Keratinocyte (primary cell): Measurements from ENCODE around the gene PARD3B. TPM values are rescaled to one million over a fixed set of nuclear protein-coding genes. Genes with fewer than 3 reads are reported as not detected.

ENCODE experiments used
- DNase-seq: peaks from one replicate; pipeline ENCODE4 v3.0.0-alpha.2; 2011; ENCODE audit warnings: low read depth, missing footprints, low spot score
- FAIRE-seq: peaks from 2 replicates; lab custom pipeline; 2011; peaks lifted over from hg19 to GRCh38; lab: Jason Lieb, UNC
- H2AFZ ChIP-seq: 2 replicates; pipeline ENCODE4 v1.6.0; 2012; ENCODE audit warnings: low read length, control low read depth, inconsistent platforms; ENCODE audit not compliant: control insufficient read depth
- H3K27ac ChIP-seq: 2 replicates; pipeline ENCODE4 v1.5.1; 2011; ENCODE audit warnings: low read length; ENCODE audit not compliant: control insufficient read depth, insufficient read depth
- H3K27me3 ChIP-seq: 3 replicates; pipeline ENCODE4 v1.6.0; 2011; ENCODE audit warnings: low read length; ENCODE audit not compliant: control insufficient read depth, insufficient read depth; ENCODE audit errors: extremely low read depth
- H3K36me3 ChIP-seq, 2 experiments: 2 replicates in 1 of 2; 3 replicates in 1 of 2; pipeline ENCODE4 v1.5.1; 2011; ENCODE audit warnings: low read length in 2 of 2, mild to moderate bottlenecking in 1 of 2; ENCODE audit not compliant: control insufficient read depth in 2 of 2, insufficient read depth in 2 of 2; ENCODE audit errors: extremely low read depth in 1 of 2
- H3K4me1 ChIP-seq: 3 replicates; pipeline ENCODE4 v1.5.1; 2011; ENCODE audit warnings: low read length; ENCODE audit not compliant: control insufficient read depth, insufficient read depth; ENCODE audit errors: extremely low read depth
- H3K4me2 ChIP-seq: 3 replicates; pipeline ENCODE4 v1.6.0; 2011; ENCODE audit warnings: low read depth, low read length; ENCODE audit not compliant: control insufficient read depth, insufficient read depth; ENCODE audit errors: extremely low read depth
- H3K4me3 ChIP-seq, 3 experiments: fragments of 200-600 bp in 1 of 3; sonication (generic) in 1 of 3; 2 replicates in 2 of 3; 3 replicates in 1 of 3; pipeline ENCODE4 v1.5.1; 2011 to 2016; ENCODE audit warnings: low read length in 3 of 3, mild to moderate bottlenecking in 3 of 3, control low read depth in 2 of 3, inconsistent platforms in 1 of 3, low read depth in 1 of 3, mixed read lengths in 1 of 3, mixed run types in 1 of 3, moderate library complexity in 1 of 3; ENCODE audit not compliant: control insufficient read depth in 2 of 3, insufficient read depth in 2 of 3; ENCODE audit errors: extremely low read depth in 1 of 3
- H3K79me2 ChIP-seq: 2 replicates; pipeline ENCODE4 v1.6.0; 2012; ENCODE audit warnings: low read length; ENCODE audit not compliant: control insufficient read depth, insufficient read depth
- H3K9ac ChIP-seq: 3 replicates; pipeline ENCODE4 v1.6.0; 2011; ENCODE audit warnings: low read length; ENCODE audit not compliant: control insufficient read depth, insufficient read depth; ENCODE audit errors: extremely low read depth
- H3K9me1 ChIP-seq: 3 replicates; pipeline ENCODE4 v1.6.0; 2011; ENCODE audit warnings: low read length; ENCODE audit not compliant: control insufficient read depth, insufficient read depth; ENCODE audit errors: extremely low read depth
- H3K9me3 ChIP-seq: 2 replicates; pipeline ENCODE4 v1.5.1; 2012; ENCODE audit warnings: low read depth, low read length; ENCODE audit not compliant: control insufficient read depth
- H4K20me1 ChIP-seq: 3 replicates; pipeline ENCODE4 v1.6.0; 2011; ENCODE audit warnings: low read length; ENCODE audit not compliant: control insufficient read depth, insufficient read depth; ENCODE audit errors: extremely low read depth
- EZH2 ChIP-seq: IDR thresholded peaks from one replicate; pipeline ENCODE4 v1.6.1; 2012; ENCODE audit warnings: inconsistent platforms, mild to moderate bottlenecking, low read length, moderate library complexity
- dilution Hi-C: fragments of 300-500 bp; cut with MboI; formaldehyde crosslinking; loops from one replicate; pipeline ENCODE4 v1.7.0; 2020; ENCODE audit warnings: low sequenced_read_pairs; ENCODE audit not compliant: extremely low pct_ligation_motif_present
- polyA plus RNA-seq, 5 experiments: library from polyadenylated mRNA; depleted of rRNA in 3 of 5; stranded (reverse) in 3 of 5; stranded (forward) in 1 of 5; unstranded in 1 of 5; fragments of >200 nt; gene quantifications; 1 replicate in 1 of 5; 2 replicates in 3 of 5; 3 replicates in 1 of 5; pipeline versions ENCODE4 v1.2.1 to v1.2.3, GENCODE V29; 2011 to 2012; ENCODE audit warnings: missing spikeins in 2 of 5, low read depth in 1 of 5, low replicate concordance in 1 of 5
- TF ChIP-seq, protein P1 (sequence below), 3 experiments: IDR thresholded peaks in 1 of 3; conservative IDR thresholded peaks in 1 of 3; optimal IDR thresholded peaks in 1 of 3; 2 replicates in 2 of 3; 3 replicates in 1 of 3; pipeline versions ENCODE3 to v1.5.1; 2011; ENCODE audit warnings: low read length in 3 of 3, mild to moderate bottlenecking in 3 of 3, moderate library complexity in 2 of 3, control low read depth in 1 of 3, inconsistent platforms in 1 of 3; ENCODE audit not compliant: insufficient read depth in 2 of 3; ENCODE audit errors: extremely low read depth in 1 of 3

Gene PARD3B
- polyA plus RNA-seq, 1 donor (not counting 4 experiments of a cell fraction or from before 2014, with no cell fraction given): 1.2 TPM

DNA sequence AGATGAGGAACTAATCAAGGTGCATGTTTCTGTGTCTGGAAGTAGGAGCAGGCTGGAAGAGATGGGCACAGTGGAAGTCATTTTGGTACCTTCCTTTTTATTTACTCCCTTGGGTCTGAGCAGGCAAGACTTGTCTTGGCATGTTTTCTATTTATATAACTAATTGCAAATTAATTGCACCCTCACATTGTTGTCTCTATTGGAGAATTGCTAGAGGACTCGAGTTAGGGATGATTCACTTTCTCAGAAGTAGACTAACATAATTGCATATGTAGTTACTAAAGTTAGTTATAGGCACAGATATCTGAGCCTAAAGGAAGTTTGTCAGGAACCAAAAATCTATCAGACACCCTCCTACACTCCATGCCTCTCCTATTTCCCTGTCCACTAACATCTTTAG is 1044.2 kb downstream of the PARD3B start:
- FAIRE-seq: no peak
- dilution Hi-C loops: no loop called here
- no peak overlapping the region for H2AFZ ChIP-seq
- no peaks in the 10 kb centered on the region for H4K20me1 ChIP-seq
- no peaks in the 10 kb centered on the region for H3K36me3 ChIP-seq
- H3K79me2 ChIP-seq: no peaks in the 10 kb centered on the region
- H3K4me1 ChIP-seq: no peaks in the 10 kb centered on the region
- TF ChIP-seq EZH2: no peak
- TF ChIP-seq, protein P1, sequence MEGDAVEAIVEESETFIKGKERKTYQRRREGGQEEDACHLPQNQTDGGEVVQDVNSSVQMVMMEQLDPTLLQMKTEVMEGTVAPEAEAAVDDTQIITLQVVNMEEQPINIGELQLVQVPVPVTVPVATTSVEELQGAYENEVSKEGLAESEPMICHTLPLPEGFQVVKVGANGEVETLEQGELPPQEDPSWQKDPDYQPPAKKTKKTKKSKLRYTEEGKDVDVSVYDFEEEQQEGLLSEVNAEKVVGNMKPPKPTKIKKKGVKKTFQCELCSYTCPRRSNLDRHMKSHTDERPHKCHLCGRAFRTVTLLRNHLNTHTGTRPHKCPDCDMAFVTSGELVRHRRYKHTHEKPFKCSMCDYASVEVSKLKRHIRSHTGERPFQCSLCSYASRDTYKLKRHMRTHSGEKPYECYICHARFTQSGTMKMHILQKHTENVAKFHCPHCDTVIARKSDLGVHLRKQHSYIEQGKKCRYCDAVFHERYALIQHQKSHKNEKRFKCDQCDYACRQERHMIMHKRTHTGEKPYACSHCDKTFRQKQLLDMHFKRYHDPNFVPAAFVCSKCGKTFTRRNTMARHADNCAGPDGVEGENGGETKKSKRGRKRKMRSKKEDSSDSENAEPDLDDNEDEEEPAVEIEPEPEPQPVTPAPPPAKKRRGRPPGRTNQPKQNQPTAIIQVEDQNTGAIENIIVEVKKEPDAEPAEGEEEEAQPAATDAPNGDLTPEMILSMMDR (optimal IDR thresholded peaks at IDR 0.05 in 1 of 3, IDR thresholded peaks at IDR 0.05 in 1 of 3, conservative IDR thresholded peaks at IDR 0.05 in 1 of 3; ENCODE audit: extremely low read depth in 1 of 3, insufficient read depth in 2 of 3, low read length in 3 of 3): no peak
- H3K4me2 ChIP-seq: no peak overlapping the region
- no peak for DNase-seq
- H3K9ac ChIP-seq: no peak overlapping the region
- H3K4me3 ChIP-seq: no peak overlapping the region
- no peaks in the 10 kb centered on the region for H3K27me3 ChIP-seq
- H3K9me3 ChIP-seq: no peaks in the 10 kb centered on the region
- no peaks in the 10 kb centered on the region for H3K9me1 ChIP-seq
- H3K27ac ChIP-seq: no peak overlapping the region

GRCh38 chr2:205590759-205591158 is 1045.5 kb downstream of the PARD3B start:
- H3K4me2 ChIP-seq: no peak overlapping the region
- H3K79me2 ChIP-seq: no peaks in the 10 kb centered on the region
- no peak overlapping the region for H2AFZ ChIP-seq
- TF ChIP-seq EZH2: no peak
- TF ChIP-seq, protein P1 (optimal IDR thresholded peaks at IDR 0.05 in 1 of 3, IDR thresholded peaks at IDR 0.05 in 1 of 3, conservative IDR thresholded peaks at IDR 0.05 in 1 of 3; ENCODE audit: extremely low read depth in 1 of 3, insufficient read depth in 2 of 3, low read length in 3 of 3): no peak
- dilution Hi-C loops: no loop called here
- H3K4me3 ChIP-seq: no peak overlapping the region
- H3K27ac ChIP-seq: no peak overlapping the region
- FAIRE-seq: no peak
- no peaks in the 10 kb centered on the region for H3K9me1 ChIP-seq
- no peaks in the 10 kb centered on the region for H3K27me3 ChIP-seq
- no peak overlapping the region for H3K9ac ChIP-seq
- H3K36me3 ChIP-seq: no peaks in the 10 kb centered on the region
- no peaks in the 10 kb centered on the region for H4K20me1 ChIP-seq
- H3K4me1 ChIP-seq: no peaks in the 10 kb centered on the region
- no peaks in the 10 kb centered on the region for H3K9me3 ChIP-seq
- no peak for DNase-seq
